Caco-2 (cell line): ENCODE measurements around the gene SEPSECS. TPM values are rescaled to one million over a fixed set of nuclear protein-coding genes. Genes with fewer than 3 reads are reported as not detected.

ENCODE experiments used
- BruUV-seq: library from RNA; stranded (reverse); fragments of 400-500 nt; replicated peaks from 2 replicates; lab custom pipeline; 2021; lab: Mats Ljungman, UMichigan
- CTCF ChIA-PET: fragments of 300-600 bp; sonication (Branson Sonifier 250); formaldehyde crosslinking; loops from one replicate; lab custom pipeline; 2022; ENCODE audit warnings: antibody characterized with exemption; lab: Charles Lee
- POLR2A ChIA-PET: fragments of 300-600 bp; sonication (Branson Sonifier 250); formaldehyde crosslinking; loops from one replicate; lab custom pipeline; 2022; ENCODE audit warnings: antibody characterized with exemption; lab: Charles Lee
- DNase-seq, 2 experiments: peaks; one replicate each; pipeline versions ENCODE4 v3.0.0 to v3.0.0-alpha.2; 2020 to 2022
- H3K27me3 ChIP-seq: replicated peaks from 2 replicates; pipeline ENCODE4 v1.6.0; 2011; ENCODE audit warnings: low read length; ENCODE audit not compliant: control insufficient read depth, insufficient read depth
- H3K36me3 ChIP-seq: 2 replicates; pipeline ENCODE4 v1.5.1; 2011; ENCODE audit warnings: low read length; ENCODE audit not compliant: control insufficient read depth, insufficient read depth
- H3K4me1 ChIP-seq: fragments of 250-450 bp; sonication (Bioruptor Pico); 2 replicates; pipeline ENCODE4 v1.5.1; 2020; ENCODE audit warnings: mild to moderate bottlenecking
- H3K4me3 ChIP-seq: 2 replicates; pipeline ENCODE4 v1.5.1; 2011; ENCODE audit warnings: low read depth, mild to moderate bottlenecking, control low read depth, low read length
- H3K9me3 ChIP-seq: fragments of 250-450 bp; sonication (Bioruptor Pico); 2 replicates; pipeline ENCODE4 v1.5.1; 2020; ENCODE audit warnings: mild to moderate bottlenecking, moderate library complexity
- H3K27ac Mint-ChIP-seq: one replicate; pipeline ENCODE4 v1.8.0; 2022; ENCODE audit warnings: mixed read lengths; ENCODE audit not compliant: unreplicated experiment
- H3K27me3 Mint-ChIP-seq: one replicate; pipeline ENCODE4 v1.8.0; 2022; ENCODE audit warnings: mixed read lengths; ENCODE audit not compliant: insufficient read depth, unreplicated experiment
- H3K36me3 Mint-ChIP-seq: one replicate; pipeline ENCODE4 v1.8.0; 2022; ENCODE audit warnings: mild to moderate bottlenecking, mixed read lengths; ENCODE audit not compliant: insufficient read depth, unreplicated experiment
- H3K4me1 Mint-ChIP-seq: one replicate; pipeline ENCODE4 v1.8.0; 2022; ENCODE audit warnings: low read depth, mixed read lengths; ENCODE audit not compliant: unreplicated experiment
- H3K4me3 Mint-ChIP-seq: one replicate; pipeline ENCODE4 v1.8.0; 2022; ENCODE audit warnings: mild to moderate bottlenecking, moderate library complexity, mixed read lengths; ENCODE audit not compliant: unreplicated experiment
- H3K9me3 Mint-ChIP-seq: one replicate; pipeline ENCODE4 v1.8.0; 2022; ENCODE audit warnings: mixed read lengths; ENCODE audit not compliant: unreplicated experiment
- intact Hi-C: fragments of 100-400 bp; cut with micrococcal nuclease; formaldehyde crosslinking; loops from one replicate; pipeline ENCODE4 v1.10.0; 2022; ENCODE audit not compliant: unreplicated experiment
- total RNA-seq: library from RNA; stranded (reverse); gene quantifications from 2 replicates; pipeline ENCODE4 v1.2.3, GENCODE V29; 2022
- TF ChIP-seq, protein P1 (sequence below), 2 experiments: fragments of 200-600 bp in 1 of 2; IDR thresholded peaks; 1 replicate in 1 of 2; 2 replicates in 1 of 2; pipeline versions ENCODE4 v1.5.1 to v1.8.0; 2011 to 2022; ENCODE audit warnings: antibody characterized with exemption in 1 of 2, control low read depth in 1 of 2, inconsistent platforms in 1 of 2, low read depth in 1 of 2, low read length in 1 of 2, mild to moderate bottlenecking in 1 of 2, moderate library complexity in 1 of 2; ENCODE audit not compliant: insufficient read depth in 1 of 2, severe bottlenecking in 1 of 2, unreplicated experiment in 1 of 2

SEPSECS gene
- total RNA-seq, 1 experiment from 2014 or later: 5.7 TPM

GRCh38 chr4:25177147-25177546 is 16.9 kb upstream of the SEPSECS start:
- CTCF ChIA-PET: interaction anchor here (0.6 kb wide), 1 partner anchor 19 kb away, joined by 3 read pairs; no protein-coding TSS in a partner anchor
- Mint-ChIP-seq H3K4me1 (no peaks in the 10 kb centered on the region), H3K27ac (no peak overlapping the region), H3K27me3 (no peaks in the 10 kb centered on the region), H3K4me3 (no peak overlapping the region), H3K9me3 (no peaks in the 10 kb centered on the region), H3K36me3 (no peaks in the 10 kb centered on the region)
- Histone ChIP-seq H3K4me1 (peaks cover 11% of the 10 kb centered on the region; the same call in 1 of the 2 replicates), H3K27me3 (no peaks in the 10 kb centered on the region), H3K9me3 (no peaks in the 10 kb centered on the region), H3K36me3 (no peaks in the 10 kb centered on the region), H3K4me3 (no peak overlapping the region)
- BruUV-seq: no TSS peak
- POLR2A ChIA-PET: no interaction called here
- DNase-seq: no peak
- TF ChIP-seq, protein P1, sequence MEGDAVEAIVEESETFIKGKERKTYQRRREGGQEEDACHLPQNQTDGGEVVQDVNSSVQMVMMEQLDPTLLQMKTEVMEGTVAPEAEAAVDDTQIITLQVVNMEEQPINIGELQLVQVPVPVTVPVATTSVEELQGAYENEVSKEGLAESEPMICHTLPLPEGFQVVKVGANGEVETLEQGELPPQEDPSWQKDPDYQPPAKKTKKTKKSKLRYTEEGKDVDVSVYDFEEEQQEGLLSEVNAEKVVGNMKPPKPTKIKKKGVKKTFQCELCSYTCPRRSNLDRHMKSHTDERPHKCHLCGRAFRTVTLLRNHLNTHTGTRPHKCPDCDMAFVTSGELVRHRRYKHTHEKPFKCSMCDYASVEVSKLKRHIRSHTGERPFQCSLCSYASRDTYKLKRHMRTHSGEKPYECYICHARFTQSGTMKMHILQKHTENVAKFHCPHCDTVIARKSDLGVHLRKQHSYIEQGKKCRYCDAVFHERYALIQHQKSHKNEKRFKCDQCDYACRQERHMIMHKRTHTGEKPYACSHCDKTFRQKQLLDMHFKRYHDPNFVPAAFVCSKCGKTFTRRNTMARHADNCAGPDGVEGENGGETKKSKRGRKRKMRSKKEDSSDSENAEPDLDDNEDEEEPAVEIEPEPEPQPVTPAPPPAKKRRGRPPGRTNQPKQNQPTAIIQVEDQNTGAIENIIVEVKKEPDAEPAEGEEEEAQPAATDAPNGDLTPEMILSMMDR (IDR thresholded peaks at IDR 0.05; ENCODE audit: insufficient read depth in 1 of 2, low read depth in 1 of 2, low read length in 1 of 2, severe bottlenecking in 1 of 2, unreplicated experiment in 1 of 2): no peak
- intact Hi-C loops: no loop called here

DNA sequence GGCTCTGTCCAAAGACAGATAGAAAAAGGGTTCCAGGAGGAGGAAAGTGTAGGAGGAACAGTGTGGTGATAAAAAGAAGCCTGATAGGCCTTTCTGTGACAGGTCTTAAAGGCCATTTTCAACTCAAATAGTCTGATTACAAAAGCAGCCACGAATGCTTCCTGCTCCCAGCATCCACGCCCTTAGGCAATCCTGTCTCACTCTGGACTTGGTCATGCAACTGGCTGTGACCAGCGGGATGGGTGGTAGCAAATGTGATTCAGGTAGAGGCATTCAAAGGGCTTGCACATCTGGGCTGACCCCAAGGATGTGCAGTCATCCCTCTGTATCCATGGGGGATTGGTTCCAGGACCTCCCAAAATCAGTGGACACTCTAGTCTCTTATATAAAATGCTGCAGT is 14.4 kb upstream of the SEPSECS start:
- Histone ChIP-seq H3K9me3 (no peaks in the 10 kb centered on the region), H3K4me1 (peaks cover 11% of the 10 kb centered on the region; the same call in 1 of the 2 replicates), H3K27me3 (no peaks in the 10 kb centered on the region), H3K36me3 (no peaks in the 10 kb centered on the region), H3K4me3 (no peak overlapping the region)
- Mint-ChIP-seq H3K36me3 (no peaks in the 10 kb centered on the region), H3K4me1 (no peaks in the 10 kb centered on the region), H3K4me3 (no peak overlapping the region), H3K27me3 (no peaks in the 10 kb centered on the region), H3K27ac (no peak overlapping the region), H3K9me3 (no peaks in the 10 kb centered on the region)
- ChIA-PET POLR2A (no interaction called here), CTCF (no interaction called here)
- intact Hi-C loops: no loop called here
- TF ChIP-seq, protein P1 (IDR thresholded peaks at IDR 0.05; ENCODE audit: insufficient read depth in 1 of 2, low read depth in 1 of 2, low read length in 1 of 2, severe bottlenecking in 1 of 2, unreplicated experiment in 1 of 2): no peak
- DNase-seq: no peak
- no TSS peak for BruUV-seq

- no peak overlapping the region for H3K4me3 Mint-ChIP-seq
- Histone ChIP-seq H3K27me3 (no peaks in the 10 kb centered on the region), H3K36me3 (no peaks in the 10 kb centered on the region), H3K4me3 (no peak overlapping the region), H3K4me1 (peaks cover under 1% of the 10 kb centered on the region; the same call in 1 of the 2 replicates), H3K9me3 (no peaks in the 10 kb centered on the region)
- DNase-seq: no peak
- intact Hi-C loops: no loop called here
- no peaks in the 10 kb centered on the region for H3K4me1 Mint-ChIP-seq
- H3K27me3 Mint-ChIP-seq: no peaks in the 10 kb centered on the region
- ChIA-PET POLR2A (no interaction called here), CTCF (interaction anchor here (0.7 kb wide), 1 partner anchor 110 kb away, joined by 6 read pairs; no protein-coding TSS in a partner anchor)
- H3K27ac Mint-ChIP-seq: no peak overlapping the region
- TF ChIP-seq, protein P1 (IDR thresholded peaks at IDR 0.05; ENCODE audit: insufficient read depth in 1 of 2, low read depth in 1 of 2, low read length in 1 of 2, severe bottlenecking in 1 of 2, unreplicated experiment in 1 of 2): no peak
- no TSS peak for BruUV-seq
- no peaks in the 10 kb centered on the region for H3K36me3 Mint-ChIP-seq
- no peaks in the 10 kb centered on the region for H3K9me3 Mint-ChIP-seq
These were observed 13.0 kb upstream of the SEPSECS start for GRCh38 chr4:25172961-25173915.
